ENCODE measurements around the gene CLCNKA.

- TF ChIP-seq, protein P1, sequence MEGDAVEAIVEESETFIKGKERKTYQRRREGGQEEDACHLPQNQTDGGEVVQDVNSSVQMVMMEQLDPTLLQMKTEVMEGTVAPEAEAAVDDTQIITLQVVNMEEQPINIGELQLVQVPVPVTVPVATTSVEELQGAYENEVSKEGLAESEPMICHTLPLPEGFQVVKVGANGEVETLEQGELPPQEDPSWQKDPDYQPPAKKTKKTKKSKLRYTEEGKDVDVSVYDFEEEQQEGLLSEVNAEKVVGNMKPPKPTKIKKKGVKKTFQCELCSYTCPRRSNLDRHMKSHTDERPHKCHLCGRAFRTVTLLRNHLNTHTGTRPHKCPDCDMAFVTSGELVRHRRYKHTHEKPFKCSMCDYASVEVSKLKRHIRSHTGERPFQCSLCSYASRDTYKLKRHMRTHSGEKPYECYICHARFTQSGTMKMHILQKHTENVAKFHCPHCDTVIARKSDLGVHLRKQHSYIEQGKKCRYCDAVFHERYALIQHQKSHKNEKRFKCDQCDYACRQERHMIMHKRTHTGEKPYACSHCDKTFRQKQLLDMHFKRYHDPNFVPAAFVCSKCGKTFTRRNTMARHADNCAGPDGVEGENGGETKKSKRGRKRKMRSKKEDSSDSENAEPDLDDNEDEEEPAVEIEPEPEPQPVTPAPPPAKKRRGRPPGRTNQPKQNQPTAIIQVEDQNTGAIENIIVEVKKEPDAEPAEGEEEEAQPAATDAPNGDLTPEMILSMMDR (IDR thresholded peaks at IDR 0.05), result no peak
- TF ChIP-seq POLR2A (IDR thresholded peaks at IDR 0.05), result no peak
Observed at GRCh38 chr1:16010837-16011236, 11.0 kb upstream of the CLCNKA start.

Measured in body of pancreas (tissue), 4 donors.